HG03457 (cell line): ENCODE data around the gene VAPA.
"Not testable (repeated sequence)": the region's sequence is repeated elsewhere in the genome, so short reads cannot be mapped to it uniquely, and the experiment has no call there.

Source experiments
- ATAC-seq: cut with Tn5 transposase; IDR thresholded peaks from one replicate; pipeline ENCODE4 v1.9.1; 2021; ENCODE audit warnings: moderate number of reproducible peaks; ENCODE audit not compliant: unreplicated experiment

The VAPA gene

GRCh38 chr18:9912285-9912684 is 1.5 kb upstream of the VAPA start:
- not testable (repeated sequence) for ATAC-seq

DNA sequence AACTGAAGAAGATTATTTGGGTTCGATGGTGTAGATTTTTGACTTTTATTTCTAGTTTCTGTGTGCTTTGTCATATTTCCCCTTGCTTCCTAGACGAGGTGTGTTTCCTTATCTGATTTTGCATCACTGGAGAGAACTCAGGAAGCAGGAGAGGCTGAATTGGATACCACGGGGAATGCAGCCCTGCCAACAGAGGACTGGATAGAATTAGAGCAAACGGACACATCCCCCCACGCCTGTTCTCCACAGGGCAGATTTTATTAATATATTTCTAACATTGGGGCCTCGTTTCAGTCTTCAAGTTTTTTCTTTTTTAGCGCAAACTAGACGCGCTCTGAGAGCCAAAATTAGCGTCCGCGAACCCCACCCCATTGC is 678 bp upstream of the VAPA start:
- ATAC-seq, result no peak

DNA sequence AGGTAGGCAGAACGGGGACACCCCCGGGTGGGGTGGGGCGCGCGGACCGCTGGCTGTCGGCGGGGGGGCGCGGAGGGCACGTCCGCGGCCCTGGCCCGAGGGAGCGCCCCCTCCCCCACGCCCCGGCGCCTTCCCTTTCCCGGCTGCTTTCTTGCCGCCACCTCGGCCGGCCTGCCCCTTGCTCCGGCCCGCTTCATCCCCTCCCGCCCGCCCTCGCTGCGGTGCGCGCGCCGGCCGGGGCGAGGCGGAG is 443 bp downstream of the VAPA start:
- peak; percentile 15 for ATAC-seq

- peak; percentile 15 for ATAC-seq
Measured at GRCh38 chr18:9914584-9915290, 921 bp downstream of the VAPA start.

DNA sequence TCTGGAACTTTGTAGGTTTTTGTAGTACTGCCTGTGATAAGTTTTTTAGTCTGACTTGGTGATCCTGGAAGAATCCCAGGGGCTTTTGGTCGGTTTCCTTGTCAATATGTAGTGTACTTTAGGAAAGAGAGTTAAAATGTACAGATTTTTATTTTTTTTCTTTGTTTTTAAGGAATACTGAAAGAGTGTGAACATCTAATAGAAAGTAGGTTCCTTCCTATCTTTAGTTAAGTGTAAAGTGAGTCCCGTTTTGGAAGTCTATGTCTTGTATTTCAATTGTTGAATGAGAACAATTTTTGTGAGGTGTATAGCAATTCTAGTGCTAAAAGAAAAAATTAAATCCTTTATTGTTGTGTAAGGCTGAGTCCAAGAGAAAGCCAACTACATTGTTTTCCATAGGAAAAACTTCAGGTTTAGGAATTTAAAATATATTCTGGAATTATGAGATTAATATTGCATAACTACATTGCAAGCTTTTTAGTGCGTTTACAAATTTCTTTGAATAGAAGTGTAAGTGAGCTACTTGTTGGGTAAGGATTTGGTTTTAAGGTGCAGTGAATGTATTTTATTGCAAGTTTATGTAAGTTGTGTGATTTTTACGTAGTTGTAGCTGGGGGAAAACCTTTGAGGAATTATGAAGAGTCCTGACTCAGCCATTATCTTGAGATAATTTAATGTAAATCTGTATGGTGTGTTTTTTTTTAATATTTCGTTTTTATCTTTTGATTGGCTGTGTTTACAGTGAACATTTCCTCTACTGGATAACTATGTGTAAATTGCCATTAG is 1.7 kb downstream of the VAPA start:
- no peak for ATAC-seq

DNA sequence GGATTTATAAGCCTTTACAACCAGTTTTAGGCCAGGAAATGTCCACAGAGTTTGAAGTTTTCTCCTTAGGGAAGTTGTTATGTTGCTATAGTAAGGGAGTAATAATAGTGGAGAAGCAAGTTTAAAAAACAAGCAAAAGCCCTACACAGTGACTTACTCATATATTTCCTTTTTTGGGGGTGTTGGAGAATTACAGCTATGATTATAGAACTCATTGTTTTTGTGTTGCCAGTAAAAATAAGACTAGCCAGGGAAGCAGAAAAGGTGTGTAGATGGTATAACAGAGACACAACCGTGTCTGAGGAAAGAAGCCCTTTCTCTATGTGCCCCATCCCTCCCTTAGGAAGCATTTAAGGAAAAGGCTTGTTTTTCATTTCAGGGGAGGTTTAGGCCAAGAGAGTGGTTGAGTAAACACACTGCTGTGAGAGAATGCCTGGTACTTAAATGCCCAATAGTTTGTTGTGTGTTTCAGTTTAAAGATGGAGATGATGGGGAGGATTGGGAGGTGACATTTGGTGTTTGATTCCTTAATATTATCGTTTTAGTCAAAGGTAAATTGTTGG is 2.3 kb downstream of the VAPA start:
- no peak for ATAC-seq

DNA sequence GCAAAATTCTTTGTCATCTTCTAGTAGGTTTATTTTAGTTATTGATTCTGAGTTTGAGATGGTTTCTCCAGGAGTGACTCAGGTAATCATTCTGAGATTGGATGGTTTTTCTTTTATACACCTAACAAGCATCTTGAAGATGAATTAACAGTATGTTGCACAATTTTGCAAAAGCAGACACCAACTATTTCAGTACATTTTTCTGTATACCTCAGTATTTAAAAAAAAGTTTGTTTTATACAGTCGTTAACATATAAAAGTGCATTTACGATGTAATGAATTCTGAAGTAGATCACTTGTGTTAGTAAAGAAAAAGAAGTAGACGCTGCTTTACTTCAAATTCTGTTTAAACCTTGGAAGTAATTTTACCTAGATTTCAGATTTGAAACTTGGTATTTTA is 3.0 kb downstream of the VAPA start:
- ATAC-seq, result no peak

DNA sequence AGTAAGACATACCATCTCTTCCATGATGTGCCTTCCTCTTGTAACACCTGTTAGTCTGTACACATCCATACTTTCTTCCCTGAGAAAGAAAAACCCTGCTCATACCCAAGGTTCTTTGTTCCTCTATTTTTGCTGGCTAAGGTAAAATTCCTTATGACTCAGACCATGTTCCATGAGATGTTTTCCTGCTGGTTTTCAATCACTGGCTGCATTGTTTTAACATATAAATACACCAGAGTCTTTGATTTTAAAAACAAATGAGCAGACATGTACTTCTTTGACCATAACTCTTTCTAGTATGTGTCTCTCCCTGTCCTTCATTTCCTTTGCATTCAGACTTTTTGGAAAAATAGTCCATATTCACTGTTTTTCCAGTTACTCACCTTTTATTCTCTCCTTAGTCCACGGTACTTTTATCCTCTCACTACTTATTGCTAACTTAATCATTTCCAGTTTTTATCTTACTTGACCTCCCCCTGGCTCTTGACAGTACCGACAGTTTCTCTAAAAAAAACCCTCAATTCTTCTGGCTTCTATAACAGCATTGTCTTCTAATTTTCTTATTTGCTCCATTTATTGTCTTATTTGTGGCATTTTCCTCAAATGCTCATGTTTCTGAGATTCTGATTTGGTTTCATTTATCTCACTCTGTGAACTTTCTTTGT is 4.3 kb downstream of the VAPA start:
- no peak for ATAC-seq

- no peak for ATAC-seq
Measured at GRCh38 chr18:9919564-9920232, 5.9 kb downstream of the VAPA start.

DNA sequence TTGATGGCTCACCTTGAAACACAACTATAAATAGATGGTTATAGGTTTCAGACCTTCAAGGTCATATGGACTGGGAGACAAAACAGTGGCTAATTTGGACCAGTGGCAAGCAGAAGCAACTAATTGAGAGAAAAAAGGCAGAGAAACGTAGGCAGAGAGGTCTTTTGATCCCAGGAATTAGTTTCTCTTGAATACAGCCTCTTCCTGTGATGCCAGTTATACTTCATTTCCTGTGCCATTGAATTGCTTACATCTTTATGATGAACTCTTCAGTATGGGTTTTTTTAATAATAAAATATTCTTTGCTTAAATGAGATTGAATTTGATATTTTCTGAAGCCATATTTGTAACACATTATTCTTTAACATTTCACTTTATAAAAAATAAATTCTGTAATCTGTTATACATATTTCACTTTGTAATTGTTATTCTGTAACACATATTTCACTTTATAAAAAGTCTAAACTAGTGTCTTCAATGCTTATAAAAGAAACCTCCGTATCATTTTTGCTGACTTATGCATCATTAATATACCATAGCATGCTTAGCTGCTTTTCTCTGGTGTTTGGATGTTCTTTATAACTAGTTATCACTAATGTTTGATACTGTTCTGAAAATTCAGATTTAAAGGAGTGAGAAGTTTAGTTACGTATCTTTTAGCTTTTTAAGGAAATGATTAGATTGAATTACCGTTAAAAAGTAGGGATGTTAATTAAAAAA is 8.9 kb downstream of the VAPA start:
- ATAC-seq, result no peak

DNA sequence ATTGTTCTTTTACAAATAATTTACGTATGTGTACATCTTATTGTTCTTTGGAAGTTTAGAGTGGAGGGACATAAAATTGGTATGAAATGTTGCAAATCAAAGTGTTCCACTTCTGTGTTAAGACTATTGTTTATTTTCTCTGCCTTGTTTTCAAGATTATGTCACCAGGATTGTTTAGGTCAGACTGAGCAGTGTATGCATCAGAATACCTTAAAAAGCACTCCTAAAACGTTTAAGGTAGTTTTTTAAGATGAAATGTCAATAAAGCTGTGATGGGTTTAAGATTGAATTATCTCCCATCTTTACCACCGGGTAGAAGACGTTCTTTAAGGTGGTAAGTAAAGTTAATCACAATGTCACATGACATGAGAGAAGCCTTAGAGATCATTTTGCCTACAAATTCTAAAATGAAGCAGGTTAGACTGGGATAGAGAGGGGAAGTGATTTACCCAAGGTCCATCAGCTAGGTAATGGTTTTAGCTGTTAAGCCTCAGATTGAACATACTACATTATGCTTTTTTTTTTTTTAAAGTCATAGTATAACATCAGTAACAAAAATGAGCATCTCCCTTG is 10.6 kb downstream of the VAPA start:
- ATAC-seq, result no peak

DNA sequence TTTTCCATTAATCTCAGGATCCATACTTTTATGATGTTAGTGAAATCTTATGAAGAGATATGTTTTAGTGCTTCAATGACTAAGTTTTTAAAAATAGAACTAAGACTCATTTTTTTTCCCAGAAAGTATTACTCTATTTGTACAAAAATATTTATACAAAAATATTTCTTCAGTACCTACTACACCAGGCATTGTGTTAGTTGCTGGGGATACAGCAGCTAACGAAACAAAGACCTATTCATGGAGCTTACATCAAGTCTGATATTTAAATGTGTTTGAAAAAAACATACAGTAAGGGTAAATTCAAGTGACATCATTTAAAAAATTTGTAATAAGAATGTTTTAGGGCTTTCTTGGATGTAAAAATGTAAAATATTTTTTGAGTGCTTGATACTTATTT is 11.6 kb downstream of the VAPA start:
- no peak for ATAC-seq

GRCh38 chr18:9925795-9926194 is 12.0 kb downstream of the VAPA start:
- ATAC-seq, result no peak

DNA sequence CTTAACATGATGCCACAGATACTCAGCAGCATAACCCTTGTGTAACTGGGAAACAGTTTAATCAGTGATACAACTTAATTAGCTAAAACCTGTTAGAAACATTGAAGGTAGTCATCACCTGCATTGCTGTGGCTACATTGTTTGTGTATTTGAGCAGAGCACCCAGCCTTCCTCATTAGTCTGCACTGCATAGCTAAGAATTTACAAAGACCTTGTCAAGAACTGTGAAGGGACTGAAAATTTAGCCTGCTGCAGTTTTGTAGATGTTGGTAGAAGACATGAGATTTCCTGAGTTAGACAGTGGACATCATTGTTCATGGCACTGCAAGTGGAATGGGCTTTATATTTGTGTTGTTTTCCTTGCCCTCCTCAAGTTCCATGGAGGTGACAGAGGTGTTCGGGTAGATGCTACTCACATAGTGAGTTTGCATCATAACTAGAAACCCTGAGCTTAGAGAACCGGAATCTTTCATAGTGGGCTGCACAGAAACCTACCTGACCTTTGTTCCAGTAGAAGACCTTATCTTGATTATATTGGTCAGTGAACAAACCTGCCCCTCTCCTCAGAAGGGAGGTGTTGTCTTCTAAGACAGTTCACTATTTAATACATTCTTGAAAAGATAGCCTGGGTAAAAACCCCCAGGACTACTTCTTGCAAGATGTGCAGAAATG is 12.5 kb downstream of the VAPA start:
- no peak for ATAC-seq

DNA sequence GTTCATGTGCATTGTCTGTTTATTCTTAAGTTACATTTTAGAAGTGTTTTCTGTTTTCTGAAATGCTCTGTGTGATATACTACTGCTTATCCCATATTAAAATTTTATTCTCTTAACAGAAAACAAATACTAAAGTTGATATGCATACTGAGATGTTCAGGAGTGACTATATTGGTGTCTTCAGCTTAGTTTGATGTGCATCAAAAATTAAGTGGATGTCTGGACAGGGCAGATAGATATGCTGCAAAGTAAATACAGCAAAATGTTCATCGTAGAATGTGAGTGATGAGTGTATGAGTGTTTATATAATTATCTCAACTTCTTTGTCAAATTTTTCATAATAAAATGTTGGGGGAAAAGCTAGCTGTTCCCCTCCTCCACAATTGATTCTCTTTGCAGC is 13.2 kb downstream of the VAPA start:
- no peak for ATAC-seq

GRCh38 chr18:9927392-9928063 is 13.7 kb downstream of the VAPA start:
- ATAC-seq, result no peak

DNA sequence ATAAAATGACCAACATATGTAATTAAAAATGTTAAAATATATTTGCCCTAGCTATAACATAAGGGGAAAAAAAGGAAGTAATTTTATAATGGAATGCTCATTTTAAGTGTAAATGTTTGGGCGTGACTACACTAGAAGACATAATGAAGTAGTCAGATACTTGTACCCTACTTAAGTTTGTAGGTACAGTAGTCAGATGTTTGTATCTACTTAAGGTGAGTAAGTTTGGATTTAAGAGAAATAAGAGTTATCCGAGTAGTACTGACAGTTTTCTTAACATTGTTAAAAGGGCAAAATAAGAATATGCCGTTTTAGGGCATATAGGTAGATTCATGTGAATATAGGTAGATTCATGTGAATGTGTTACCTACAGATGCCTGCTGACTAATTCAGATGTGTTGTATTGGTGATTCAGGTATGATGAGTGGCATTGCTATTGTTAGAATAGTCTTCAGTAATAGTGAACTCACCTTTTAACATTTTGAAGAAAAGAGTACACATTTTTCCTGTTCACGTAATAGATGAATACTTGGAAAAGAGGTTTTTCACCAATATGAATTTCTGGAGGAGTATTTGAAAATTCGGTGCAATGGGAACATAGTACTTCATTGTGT is 14.9 kb downstream of the VAPA start:
- no peak for ATAC-seq

GRCh38 chr18:9930299-9930884 is 16.6 kb downstream of the VAPA start:
- no peak for ATAC-seq

- no peak for ATAC-seq
Measured at GRCh38 chr18:9931146-9931545, 17.3 kb downstream of the VAPA start.
